CD14-positive monocyte (primary cell): ENCODE measurements around the gene PRPF18. TPM values are rescaled to one million over a fixed set of nuclear protein-coding genes. Genes with fewer than 3 reads are reported as not detected.

Experiments used
- DNase-seq, 3 donors: peaks; one replicate each; pipeline ENCODE4 v3.0.0-alpha.2; 2011 to 2022
- H2AFZ ChIP-seq: 2 replicates; pipeline ENCODE4 v1.6.0; 2012; ENCODE audit warnings: mild to moderate bottlenecking, low read depth, low read length, inconsistent platforms; ENCODE audit not compliant: insufficient read depth, poor library complexity, severe bottlenecking
- H3K27ac ChIP-seq, 2 donors: 1 replicate in 1 of 2; 2 replicates in 1 of 2; pipeline ENCODE4 v1.5.1; 2012 to 2013; ENCODE audit warnings: low read length in 2 of 2, control low read depth in 1 of 2, inconsistent platforms in 1 of 2, low read depth in 1 of 2, mild to moderate bottlenecking in 1 of 2
- H3K27me3 ChIP-seq, 2 donors: one replicate each; pipeline versions ENCODE4 v1.6.0 to v1.6.1; 2011 to 2013; ENCODE audit warnings: low read length in 2 of 2; ENCODE audit not compliant: control insufficient read depth in 2 of 2, insufficient read depth in 2 of 2
- H3K36me3 ChIP-seq, 2 donors: replicated peaks in 1 of 2; 1 replicate in 1 of 2; 2 replicates in 1 of 2; pipeline versions ENCODE4 v1.5.1 to v1.6.1; 2012 to 2013; ENCODE audit warnings: low read length in 2 of 2, control low read depth in 1 of 2, inconsistent platforms in 1 of 2, mild to moderate bottlenecking in 1 of 2; ENCODE audit not compliant: insufficient read depth in 2 of 2, control insufficient read depth in 1 of 2
- H3K4me1 ChIP-seq, 2 donors: 1 replicate in 1 of 2; 2 replicates in 1 of 2; pipeline versions ENCODE4 v1.5.1 to v1.6.1; 2012 to 2013; ENCODE audit warnings: low read length in 2 of 2, control low read depth in 1 of 2, inconsistent platforms in 1 of 2, mild to moderate bottlenecking in 1 of 2, moderate library complexity in 1 of 2; ENCODE audit not compliant: insufficient read depth in 2 of 2, control insufficient read depth in 1 of 2
- H3K4me2 ChIP-seq: replicated peaks from 2 replicates; pipeline ENCODE3; 2012; ENCODE audit warnings: low read length, moderate library complexity, mild to moderate bottlenecking; ENCODE audit not compliant: poor library complexity, severe bottlenecking; ENCODE audit errors: extremely low read depth
- H3K4me3 ChIP-seq, 3 experiments: fragments of 200-600 bp in 1 of 3; sonication (generic) in 1 of 3; replicated peaks in 1 of 3; 1 replicate in 2 of 3; 2 replicates in 1 of 3; pipeline ENCODE4 v1.5.1; 2011 to 2013; ENCODE audit warnings: low read length in 3 of 3, mild to moderate bottlenecking in 3 of 3, control low read depth in 2 of 3, low read depth in 2 of 3, inconsistent platforms in 1 of 3, moderate library complexity in 1 of 3
- H3K79me2 ChIP-seq: 2 replicates; pipeline ENCODE4 v1.6.0; 2012; ENCODE audit warnings: mild to moderate bottlenecking, control low read depth, inconsistent platforms, low read length, moderate library complexity; ENCODE audit not compliant: insufficient read depth
- H3K9ac ChIP-seq: 2 replicates; pipeline ENCODE4 v1.6.0; 2017; ENCODE audit warnings: low read length, mild to moderate bottlenecking; ENCODE audit not compliant: insufficient read depth, poor library complexity, severe bottlenecking
- H3K9me3 ChIP-seq, 2 donors: replicated peaks in 1 of 2; 1 replicate in 1 of 2; 2 replicates in 1 of 2; pipeline versions ENCODE4 v1.5.1 to v1.6.1; 2012 to 2013; ENCODE audit warnings: low read length in 2 of 2, control low read depth in 1 of 2; ENCODE audit not compliant: control insufficient read depth in 1 of 2, insufficient read depth in 1 of 2
- H4K20me1 ChIP-seq: 2 replicates; pipeline ENCODE4 v1.6.0; 2012; ENCODE audit warnings: mild to moderate bottlenecking, low read length, control low read depth, moderate library complexity; ENCODE audit not compliant: insufficient read depth
- H3K27ac Mint-ChIP-seq, 7 donors: one replicate each; pipeline ENCODE4 v1.8.0; 2020; ENCODE audit warnings: mild to moderate bottlenecking in 7 of 7, mixed read lengths in 7 of 7, moderate library complexity in 6 of 7, inconsistent platforms in 2 of 7
- H3K27me3 Mint-ChIP-seq, 3 donors: one replicate each; pipeline ENCODE4 v1.8.0; 2021 to 2022; ENCODE audit warnings: low read depth in 3 of 3, mild to moderate bottlenecking in 3 of 3, mixed read lengths in 3 of 3, moderate library complexity in 3 of 3, inconsistent platforms in 1 of 3
- H3K36me3 Mint-ChIP-seq, 2 donors: one replicate each; pipeline ENCODE4 v1.8.0; 2020; ENCODE audit warnings: mixed read lengths in 2 of 2, inconsistent platforms in 1 of 2, mild to moderate bottlenecking in 1 of 2
- H3K4me1 Mint-ChIP-seq: one replicate; pipeline ENCODE4 v1.8.0; 2020; ENCODE audit warnings: mild to moderate bottlenecking, mixed read lengths
- H3K4me3 Mint-ChIP-seq, 2 donors: one replicate each; pipeline ENCODE4 v1.8.0; 2020; ENCODE audit warnings: mild to moderate bottlenecking in 2 of 2, mixed read lengths in 2 of 2, moderate library complexity in 1 of 2
- H3K9me3 Mint-ChIP-seq, 7 donors: one replicate each; pipeline ENCODE4 v1.8.0; 2020 to 2022; ENCODE audit warnings: mixed read lengths in 7 of 7, mild to moderate bottlenecking in 6 of 7, moderate library complexity in 6 of 7, inconsistent platforms in 2 of 7
- CTCF ChIP-seq: fragments of 200-600 bp; IDR thresholded peaks from one replicate; pipeline ENCODE4 v1.8.0; 2022; ENCODE audit warnings: antibody characterized with exemption, mild to moderate bottlenecking
- WGBS: methylation state at CpG from one replicate; pipeline ENCODE4 v1.1.5; 2013; ENCODE audit warnings: missing lambda C conversion rate; ENCODE audit not compliant: insufficient coverage; 5-methylcytosine and 5-hydroxymethylcytosine counted together
- intact Hi-C, 2 donors: fragments of 100-400 bp; cut with micrococcal nuclease; formaldehyde crosslinking; loops; one replicate each; pipeline versions ENCODE4 v1.15.0 to v1.15.1; 2023
- polyA plus RNA-seq, 3 donors: library from polyadenylated mRNA; depleted of rRNA in 1 of 3; unstranded in 2 of 3; stranded (reverse) in 1 of 3; fragments of 300-500 nt in 2 of 3; fragments of >200 nt in 1 of 3; fragmentation: Illumina TruSeq in 2 of 3; gene quantifications; 1 replicate in 2 of 3; 2 replicates in 1 of 3; pipeline ENCODE4 v1.2.3, GENCODE V29; 2012 to 2021

The PRPF18 gene
- polyA plus RNA-seq, 3 donors: 13.8 to 31.4 (median 26.8) TPM

- 45% methylated on average over 2 of the region's 7 CpGs for WGBS
- H3K27me3 Mint-ChIP-seq: peaks cover 0 to 2% (median 0%) of the 10 kb centered on the region in 3 donors
These were observed 29.0 kb downstream of the PRPF18 start for GRCh38 chr10:13615650-13616300.

GRCh38 chr10:13617116-13617515 is 30.4 kb downstream of the PRPF18 start:
- H2AFZ ChIP-seq: no peak overlapping the region
- no peaks in the 10 kb centered on the region for H3K9me3 ChIP-seq
- Mint-ChIP-seq H3K27ac (no peak overlapping the region), H3K36me3 (peaks cover 82 to 92% of the 10 kb centered on the region in 2 donors), H3K9me3 (no peaks in the 10 kb centered on the region), H3K4me1 (no peaks in the 10 kb centered on the region), H3K4me3 (no peak overlapping the region), H3K27me3 (peaks cover 0 to 2% (median 0%) of the 10 kb centered on the region in 3 donors)
- H3K4me1 ChIP-seq: no peaks in the 10 kb centered on the region
- H3K9ac ChIP-seq: no peak overlapping the region
- H3K4me3 ChIP-seq: no peak overlapping the region
- no peak for TF ChIP-seq CTCF
- no peaks in the 10 kb centered on the region for H4K20me1 ChIP-seq
- intact Hi-C loops: no loop called here
- H3K79me2 ChIP-seq: no peaks in the 10 kb centered on the region
- no peak overlapping the region for H3K4me2 ChIP-seq
- no peak overlapping the region for H3K27ac ChIP-seq
- DNase-seq: no peak
- peaks cover 83 to 100% of the 10 kb centered on the region in 2 donors for H3K36me3 ChIP-seq
- H3K27me3 ChIP-seq: no peaks in the 10 kb centered on the region
- no CpG with 5 or more reads among the region's 4 CpGs for WGBS

More at GRCh38 chr10:13615650-13616300, 29.0 kb downstream of the PRPF18 start:
- H3K9ac ChIP-seq: no peak overlapping the region
- peaks cover 83 to 100% of the 10 kb centered on the region in 2 donors for H3K36me3 ChIP-seq
- H3K4me2 ChIP-seq: no peak overlapping the region
- H3K36me3 Mint-ChIP-seq: peaks cover 86 to 96% of the 10 kb centered on the region in 2 donors
- no peak overlapping the region for H2AFZ ChIP-seq
- H3K9me3 Mint-ChIP-seq: no peaks in the 10 kb centered on the region
- H3K4me3 ChIP-seq: no peak overlapping the region
- no peak overlapping the region for H3K27ac ChIP-seq
- no peaks in the 10 kb centered on the region for H3K4me1 Mint-ChIP-seq
- DNase-seq: no peak
- H4K20me1 ChIP-seq: no peaks in the 10 kb centered on the region
- H3K79me2 ChIP-seq: no peaks in the 10 kb centered on the region
- H3K27me3 ChIP-seq: no peaks in the 10 kb centered on the region
- H3K9me3 ChIP-seq: no peaks in the 10 kb centered on the region
- intact Hi-C loops: no loop called here
- no peak overlapping the region for H3K27ac Mint-ChIP-seq
- no peaks in the 10 kb centered on the region for H3K4me1 ChIP-seq
- TF ChIP-seq CTCF: no peak
- H3K4me3 Mint-ChIP-seq: no peak overlapping the region
